HG03439 (cell line): ENCODE measurements around the gene PTGIS.

ENCODE experiments used
- ATAC-seq: cut with Tn5 transposase; IDR thresholded peaks from one replicate; pipeline ENCODE4 v1.9.1; 2021; ENCODE audit warnings: mild to moderate bottlenecking, moderate library complexity; ENCODE audit not compliant: unreplicated experiment

PTGIS gene

DNA sequence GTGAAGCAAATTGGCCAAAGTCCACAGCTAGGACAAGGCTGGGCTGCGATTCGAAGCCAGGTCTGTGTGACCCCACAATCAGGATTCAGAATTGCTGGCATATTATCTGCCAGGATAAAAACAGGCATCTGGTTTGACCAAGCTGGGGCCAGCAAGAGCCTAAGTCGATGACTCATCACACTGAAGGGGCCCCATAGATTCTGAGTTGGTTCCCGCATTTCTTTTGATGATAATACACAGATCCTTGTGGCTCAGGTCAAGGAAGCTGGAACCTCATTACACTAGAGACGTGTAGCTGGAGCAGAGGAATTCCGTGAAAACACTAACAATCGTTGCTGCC lies 92.0 kb downstream of the PTGIS start:
- ATAC-seq = no peak

DNA sequence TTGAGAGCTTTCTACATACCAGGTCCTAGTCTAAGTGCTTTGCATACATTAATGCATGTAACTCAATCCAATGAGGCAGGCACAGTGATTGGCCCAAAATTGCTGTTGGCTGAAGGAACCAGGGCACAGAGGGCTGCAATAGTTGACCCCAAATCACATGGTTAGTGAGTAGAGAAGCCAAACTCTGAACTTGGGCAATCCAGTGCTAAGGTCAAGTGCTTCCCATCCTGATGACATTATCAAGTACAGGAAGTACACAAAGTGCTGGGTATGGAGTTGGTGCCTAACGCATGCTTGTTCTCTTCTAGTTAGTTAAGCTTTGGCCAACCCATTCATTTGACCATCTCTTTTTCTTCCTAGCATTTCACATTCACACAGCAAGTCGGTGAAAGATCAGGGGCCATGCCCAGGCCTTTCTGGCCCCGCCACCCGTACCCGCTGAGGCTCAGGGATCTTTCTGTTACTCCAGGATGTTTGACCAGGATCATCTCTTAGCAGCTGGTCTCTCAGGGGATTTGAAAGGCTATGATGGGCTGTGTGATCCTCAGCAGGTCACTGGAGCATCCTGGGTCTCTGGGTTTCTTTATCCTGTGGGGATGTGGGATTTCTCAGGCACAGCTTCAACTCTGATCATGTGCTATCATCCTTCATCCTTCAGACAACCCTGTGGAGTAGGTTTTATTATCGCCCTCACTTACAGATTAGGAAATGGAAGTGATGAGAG lies 92.5 kb downstream of the PTGIS start:
- ATAC-seq = no peak

DNA sequence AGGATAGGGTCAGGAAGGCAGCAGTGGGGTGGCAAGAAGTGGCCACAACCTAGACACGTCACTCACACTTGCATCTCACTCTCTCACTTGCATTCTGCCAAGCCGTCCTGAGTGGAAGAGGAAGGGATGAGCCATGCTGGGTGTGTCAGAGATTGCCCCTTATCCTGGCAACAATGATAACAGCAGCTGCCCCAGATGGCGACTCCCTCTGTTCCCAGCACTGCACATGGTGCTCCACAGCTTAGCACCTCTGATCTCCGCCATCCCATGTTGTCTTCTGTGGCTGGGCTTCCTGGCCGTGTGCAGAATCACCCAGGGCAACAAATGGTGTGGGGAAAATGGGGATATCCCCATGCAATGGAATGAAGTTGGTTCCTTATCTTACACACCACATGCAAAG lies 96.5 kb downstream of the PTGIS start:
- no peak for ATAC-seq

DNA sequence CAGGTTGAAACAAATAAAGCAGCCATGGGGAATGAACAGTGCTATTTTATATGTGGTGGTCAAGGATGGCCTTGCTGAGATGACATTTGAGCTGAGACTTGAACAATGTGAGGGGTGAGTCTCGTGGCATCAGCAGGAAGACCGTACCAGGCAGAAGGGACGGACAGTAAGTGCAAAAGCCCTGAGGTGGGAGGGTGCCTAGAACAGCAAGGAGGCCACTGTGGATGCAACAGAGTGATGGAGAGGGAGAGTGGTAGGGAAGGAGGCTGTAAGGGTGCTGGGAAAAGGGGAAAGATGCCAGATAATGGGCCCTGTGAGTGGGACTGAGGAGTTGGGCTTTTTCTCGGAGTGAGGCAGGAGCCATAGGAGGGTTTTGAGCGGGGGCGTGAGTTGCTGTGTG lies 97.0 kb downstream of the PTGIS start:
- no peak for ATAC-seq

DNA sequence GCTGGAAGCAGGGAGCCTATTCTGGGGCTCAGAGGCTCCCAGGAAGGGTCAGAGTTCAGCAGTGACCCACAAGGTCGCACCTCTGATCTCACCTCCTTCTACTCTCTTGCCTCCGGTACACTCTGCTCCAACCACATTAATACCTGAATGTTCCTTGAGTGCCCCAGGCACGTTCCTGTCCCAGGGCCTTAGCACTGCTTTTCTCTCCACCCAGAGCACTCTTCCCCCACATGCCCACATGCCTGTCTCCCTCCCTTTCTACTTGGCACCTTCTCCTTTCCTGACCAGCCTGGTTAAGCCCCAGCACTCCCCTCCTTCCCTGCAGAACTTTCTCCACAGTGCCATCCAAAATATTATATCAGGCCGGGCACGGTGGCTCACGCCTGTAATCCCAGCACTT lies 98.9 kb downstream of the PTGIS start:
- ATAC-seq = no peak

DNA sequence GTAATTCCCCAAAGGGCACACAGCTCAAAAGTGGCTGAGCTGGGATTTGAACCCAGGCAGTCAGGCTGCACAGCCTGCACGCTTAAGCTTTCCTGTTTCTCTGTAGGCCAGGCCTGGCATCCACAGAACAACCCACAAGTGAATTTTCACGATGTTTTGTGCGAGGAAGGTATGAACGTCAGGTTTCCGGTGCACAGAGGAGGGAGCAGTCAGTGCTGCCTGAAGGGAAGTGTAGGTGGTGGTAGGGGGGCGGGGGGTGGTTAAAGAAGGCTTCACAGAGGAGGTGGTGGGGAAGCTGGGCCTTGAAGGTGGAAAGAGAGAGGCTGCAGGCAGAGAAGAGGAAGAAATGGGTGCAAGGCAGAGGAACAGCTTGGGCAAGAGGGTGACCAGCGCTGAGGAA lies 99.5 kb downstream of the PTGIS start:
- ATAC-seq = no peak

DNA sequence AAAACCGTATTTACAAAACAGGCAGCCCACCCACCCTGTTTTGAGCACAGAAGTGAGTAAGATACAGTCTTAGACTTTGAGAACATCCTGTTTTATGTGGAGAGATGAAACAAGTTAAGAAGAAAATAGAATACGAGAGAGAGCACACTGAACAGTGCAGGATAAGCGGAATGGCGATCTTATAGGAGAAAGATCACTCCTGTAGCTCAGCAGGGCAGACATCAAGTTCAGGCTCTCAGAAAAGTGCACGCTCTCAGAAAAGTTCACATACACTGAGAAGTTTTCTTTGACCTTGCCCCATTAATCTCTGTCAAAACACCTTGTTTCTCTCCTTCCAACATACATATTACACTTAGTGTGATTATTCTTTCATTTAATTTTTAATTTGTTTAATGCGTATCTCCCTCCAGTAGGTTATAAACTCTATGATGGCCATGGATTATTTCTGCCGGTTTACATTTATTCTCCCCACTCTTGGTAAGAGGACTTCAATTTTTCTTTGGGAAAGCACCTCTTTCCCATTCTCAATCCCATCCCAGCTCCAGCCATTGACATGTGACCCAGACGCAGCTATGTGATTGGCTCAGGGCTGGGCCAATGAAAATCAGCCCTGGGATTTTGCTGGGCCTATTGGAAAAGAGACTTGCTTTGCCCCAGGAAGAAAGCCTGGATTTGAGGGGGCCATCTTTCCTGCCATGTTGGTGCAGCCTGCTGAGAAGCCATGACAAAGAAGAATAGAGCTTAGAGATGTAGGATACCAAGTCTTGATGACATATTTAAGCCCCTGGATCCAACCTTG lies 101.6 kb downstream of the PTGIS start:
- no peak for ATAC-seq

DNA sequence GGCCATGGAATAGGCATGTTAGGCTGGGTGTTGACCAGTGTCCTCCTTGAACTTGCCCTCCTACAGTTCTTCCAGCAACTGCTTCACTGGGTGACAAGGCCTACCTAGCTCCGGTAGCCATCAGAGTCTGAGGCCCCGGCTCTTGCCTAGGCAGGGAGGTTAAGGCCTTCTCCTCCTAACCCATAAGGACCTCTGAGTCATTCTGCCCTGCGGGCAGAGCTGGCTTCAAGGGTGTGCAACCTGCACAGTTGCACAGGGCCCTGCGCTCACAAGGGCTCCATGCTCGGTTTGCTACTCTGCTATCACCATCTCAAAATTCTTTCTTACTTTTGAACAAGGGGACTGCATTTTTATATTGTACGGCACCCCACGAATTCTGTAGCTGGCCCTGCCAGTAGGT lies 103.4 kb downstream of the PTGIS start:
- no peak for ATAC-seq

DNA sequence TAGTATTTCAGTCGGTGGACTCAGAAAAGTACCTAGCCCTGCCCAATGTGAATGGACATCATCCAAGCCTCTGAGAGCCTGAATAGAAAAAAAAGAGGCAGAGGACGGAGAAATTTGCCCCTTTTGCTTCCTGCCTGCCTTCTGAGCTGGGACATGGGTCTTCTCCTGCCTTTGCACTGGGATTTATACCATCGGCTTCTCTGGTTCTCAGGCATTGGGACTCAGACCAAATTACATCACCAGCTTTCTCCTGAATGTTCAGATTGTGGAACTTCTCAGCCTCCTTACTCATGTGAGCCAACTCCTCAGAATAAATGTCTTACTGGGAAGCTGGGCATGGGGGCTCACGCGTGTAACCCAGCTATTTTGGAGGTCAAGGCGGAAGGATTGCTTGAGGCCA lies 105.3 kb downstream of the PTGIS start:
- ATAC-seq = no peak

DNA sequence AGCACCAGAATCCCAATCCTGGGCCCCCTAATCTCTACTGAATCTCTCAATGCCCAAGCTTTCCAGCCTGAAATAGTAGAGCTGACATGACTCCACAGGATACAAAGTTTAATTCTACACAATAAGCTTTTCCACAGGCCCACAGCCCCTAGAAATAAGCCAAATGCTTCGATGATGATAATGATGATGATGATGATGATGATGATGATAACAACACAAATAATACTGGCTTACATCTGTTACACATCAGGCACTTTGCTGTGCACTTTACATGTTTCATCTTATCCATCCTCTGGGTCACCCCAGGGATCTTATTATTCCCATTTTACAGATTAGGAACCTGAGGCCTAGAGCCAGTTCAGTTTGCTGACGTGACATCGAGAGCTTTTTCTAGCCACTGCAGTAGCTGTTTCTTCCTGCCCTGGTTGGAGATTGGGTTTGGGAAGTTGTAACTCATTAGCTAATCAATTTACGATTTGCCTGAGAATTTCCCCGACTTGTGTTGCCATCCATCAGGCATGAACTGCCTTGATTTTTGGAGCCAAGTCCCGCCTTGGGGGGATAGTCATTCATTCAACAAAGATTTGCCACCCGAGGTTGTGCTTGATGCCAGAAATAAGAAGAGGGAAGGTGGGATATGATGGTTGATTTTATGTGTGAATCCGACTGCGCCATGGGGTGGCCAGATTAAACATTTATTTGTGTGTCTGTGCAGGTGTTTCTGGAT lies 105.9 kb downstream of the PTGIS start:
- ATAC-seq = no peak

DNA sequence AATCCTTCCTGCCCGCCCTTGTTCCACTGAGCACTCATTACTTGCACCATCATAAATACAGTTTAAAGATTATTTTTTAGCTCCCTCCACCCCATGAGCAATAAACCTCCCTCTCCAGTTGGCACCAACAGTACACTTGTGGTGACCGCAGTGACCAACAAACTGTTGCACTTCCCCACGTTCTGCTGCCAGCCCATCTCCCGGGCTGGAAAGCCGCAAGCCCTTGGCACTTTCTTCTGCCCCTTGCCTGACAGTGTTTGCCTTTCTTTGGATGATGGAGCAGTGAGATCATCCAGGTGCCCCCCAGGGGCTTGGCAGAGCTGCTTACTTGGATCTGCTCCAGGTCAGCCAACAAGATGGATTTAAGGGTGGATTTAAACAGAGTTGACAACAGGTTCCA lies 107.0 kb downstream of the PTGIS start:
- ATAC-seq = no peak

DNA sequence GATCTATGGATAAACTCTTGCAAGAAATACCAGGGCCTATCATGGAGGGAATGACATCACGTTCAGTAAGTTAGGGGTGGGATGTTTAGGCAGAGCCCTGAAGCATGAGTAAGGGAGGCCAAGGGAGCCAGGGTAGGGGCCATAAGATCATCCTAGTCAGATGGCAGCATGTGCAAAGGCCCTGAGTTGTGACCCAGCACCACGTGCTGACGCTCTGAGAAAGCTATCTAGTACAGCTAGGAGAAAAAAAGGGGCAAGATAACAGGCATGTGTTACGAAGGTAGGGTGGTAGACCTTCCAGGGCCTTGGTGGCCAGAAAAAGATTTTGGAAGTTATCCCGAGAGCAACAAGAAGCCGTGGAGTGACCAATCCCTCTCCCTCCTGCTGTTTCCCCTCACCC lies 107.8 kb downstream of the PTGIS start:
- ATAC-seq = no peak

DNA sequence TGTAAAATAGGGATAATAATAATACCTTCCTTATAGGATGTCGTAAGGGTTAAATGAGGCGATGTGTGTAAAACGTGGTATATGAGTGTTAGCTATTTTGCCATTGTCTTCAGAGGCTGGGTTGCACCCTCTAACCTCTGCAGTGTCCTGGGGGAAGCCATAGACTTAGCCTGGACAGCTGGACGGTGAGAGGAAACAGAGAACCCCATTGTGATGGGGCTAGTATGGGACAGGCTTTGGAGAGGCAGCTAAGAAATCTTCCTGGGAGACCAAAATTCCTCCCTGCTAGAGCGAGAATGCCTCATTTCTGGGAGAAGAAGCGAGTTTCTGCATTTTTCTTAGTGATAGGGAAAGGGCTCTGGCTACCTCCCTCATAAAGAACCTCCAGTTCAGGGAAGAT lies 108.3 kb downstream of the PTGIS start:
- ATAC-seq = no peak

DNA sequence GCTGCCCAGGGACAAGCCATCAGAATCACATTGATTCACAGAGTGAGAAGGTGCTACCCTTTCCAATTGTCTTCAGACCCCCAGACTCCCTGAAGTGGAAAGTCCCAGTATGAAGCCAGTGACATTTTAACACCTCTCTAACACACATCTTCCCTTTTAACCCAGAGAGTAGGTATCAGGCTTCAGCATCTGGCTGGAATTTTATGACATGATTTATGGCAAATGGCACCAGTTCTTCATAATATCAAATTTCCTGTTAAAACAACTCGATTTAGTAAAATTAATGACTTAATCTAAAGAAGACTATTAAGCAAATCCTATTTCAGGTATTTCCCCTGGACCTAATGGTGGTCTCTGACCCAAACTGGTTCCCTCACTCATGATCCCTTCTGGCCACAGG lies 110.5 kb downstream of the PTGIS start:
- ATAC-seq = no peak

DNA sequence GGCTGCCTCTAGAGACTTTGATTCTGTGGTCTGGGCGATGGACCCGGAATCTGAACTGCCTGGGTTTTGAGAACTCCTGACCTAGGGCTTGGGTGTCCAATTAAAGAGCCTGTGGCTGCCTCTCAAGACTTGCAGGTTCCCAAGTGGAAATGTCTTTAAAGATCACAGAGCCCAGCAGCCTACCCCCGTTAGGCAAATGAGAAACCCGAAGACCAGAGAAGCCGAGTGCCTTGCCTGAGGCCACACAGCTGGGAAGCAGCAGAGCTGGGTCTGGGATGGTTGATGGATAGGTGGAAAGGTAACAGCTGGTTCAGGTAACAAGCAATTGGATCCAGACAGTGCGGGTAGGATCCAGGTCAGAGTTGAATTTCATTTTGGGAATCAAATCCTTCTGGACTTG lies 111.3 kb downstream of the PTGIS start:
- no peak for ATAC-seq

DNA sequence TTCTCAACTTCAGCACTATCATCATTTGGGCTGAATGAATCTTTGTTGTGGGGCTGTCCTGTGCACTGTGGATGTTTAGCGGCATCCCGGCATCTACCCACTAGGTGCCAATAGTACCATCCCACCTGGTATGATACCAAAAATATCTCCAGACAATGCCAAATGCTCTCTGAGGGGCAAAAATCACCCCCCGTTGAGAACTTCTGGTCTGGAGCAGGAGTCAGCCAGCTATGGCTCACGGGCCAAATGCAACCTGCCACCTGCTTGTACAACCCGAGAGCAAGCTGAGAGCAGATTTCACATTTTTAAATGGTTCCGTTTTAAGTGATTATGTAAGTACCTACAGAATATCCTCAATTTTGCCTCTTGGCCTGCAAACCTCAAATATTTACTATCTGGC lies 112.2 kb downstream of the PTGIS start:
- ATAC-seq = no peak
